IPS-15b (cell line): ENCODE data around the gene PALB2.

Experiments used
- H3K27me3 ChIP-seq: one replicate; pipeline ENCODE4 v1.6.1; 2013; ENCODE audit warnings: low read length; ENCODE audit not compliant: control insufficient read depth, insufficient read depth
- H3K36me3 ChIP-seq: one replicate; pipeline ENCODE4 v1.6.1; 2013; ENCODE audit warnings: low read length; ENCODE audit not compliant: control insufficient read depth, insufficient read depth
- H3K4me1 ChIP-seq: one replicate; pipeline ENCODE4 v1.6.1; 2013; ENCODE audit warnings: mild to moderate bottlenecking, low read length; ENCODE audit not compliant: control insufficient read depth, insufficient read depth
- H3K4me3 ChIP-seq: one replicate; pipeline ENCODE4 v1.5.1; 2013; ENCODE audit warnings: low read depth, low read length
- H3K9ac ChIP-seq: one replicate; pipeline ENCODE4 v1.6.1; 2013; ENCODE audit warnings: low read depth, mild to moderate bottlenecking, low read length
- H3K9me3 ChIP-seq: one replicate; pipeline ENCODE4 v1.6.1; 2013; ENCODE audit warnings: mild to moderate bottlenecking, low read length; ENCODE audit not compliant: control insufficient read depth, insufficient read depth

The PALB2 gene

GRCh38 chr16:23557779-23558702 is 83.1 kb downstream of the PALB2 start:
- peak overlapping the region; percentile 94 for H3K4me3 ChIP-seq
- H3K27me3 ChIP-seq: no peaks in the 10 kb centered on the region
- no peaks in the 10 kb centered on the region for H3K9me3 ChIP-seq
- H3K9ac ChIP-seq: peak overlapping the region; percentile 98
- peaks cover 19% of the 10 kb centered on the region for H3K36me3 ChIP-seq
- H3K4me1 ChIP-seq: peaks cover 5% of the 10 kb centered on the region

- Histone ChIP-seq H3K9me3 (no peaks in the 10 kb centered on the region), H3K27me3 (no peaks in the 10 kb centered on the region), H3K4me3 (peak within 1 kb of the TSS; percentile 94), H3K36me3 (peaks cover 18% of the 10 kb centered on the region), H3K9ac (peak within 1 kb of the TSS; percentile 98), H3K4me1 (peaks cover 5% of the 10 kb centered on the region)
These were observed 84.0 kb downstream of the PALB2 start, which contains the start of the genes EARS2 and UBFD1 for GRCh38 chr16:23556881-23557778. TSS of gene EARS2 (minus strand) at chr16:23557350. CDS start at chr16:23557343, 7 bp downstream. TSS of gene UBFD1 (plus strand) at chr16:23557727. CDS start at chr16:23557743, 16 bp downstream.

- Histone ChIP-seq H3K36me3 (peaks cover 27% of the 10 kb centered on the region), H3K27me3 (no peaks in the 10 kb centered on the region), H3K9ac (no peak overlapping the region)
These were observed 86.6 kb downstream of the PALB2 start for GRCh38 chr16:23554536-23554935.

More at GRCh38 chr16:23554536-23554935, 86.6 kb downstream of the PALB2 start:
- Histone ChIP-seq H3K4me3 (no peak overlapping the region), H3K4me1 (peaks cover 5% of the 10 kb centered on the region), H3K9me3 (no peaks in the 10 kb centered on the region)
